PFSK-1 (cell line): ENCODE data around the gene INHBB.

Experiments used
- FOXP2 ChIP-seq: optimal IDR thresholded peaks from 2 replicates; pipeline ENCODE3; 2011; ENCODE audit warnings: borderline replicate concordance, control low read depth, inconsistent platforms; ENCODE audit not compliant: insufficient read depth; ENCODE audit errors: extremely low read length, extremely low read depth
- POLR2AphosphoS5 ChIP-seq: IDR thresholded peaks from 2 replicates; pipeline ENCODE4 v1.6.1; 2012; ENCODE audit warnings: low read depth, mild to moderate bottlenecking, control low read depth, low read length, moderate library complexity
- REST ChIP-seq, 2 experiments: IDR thresholded peaks; 2 replicates each; pipeline versions ENCODE4 v1.6.1 to v1.8.0; 2011 to 2012; ENCODE audit warnings: low read depth in 2 of 2, low read length in 2 of 2, control low read depth in 1 of 2, inconsistent platforms in 1 of 2, mild to moderate bottlenecking in 1 of 2, moderate library complexity in 1 of 2; ENCODE audit not compliant: insufficient read depth in 1 of 2
- SIN3A ChIP-seq: IDR thresholded peaks from 2 replicates; pipeline ENCODE4 v1.6.1; 2012; ENCODE audit warnings: mild to moderate bottlenecking, low read length, moderate library complexity, borderline replicate concordance; ENCODE audit not compliant: insufficient read depth
- TAF1 ChIP-seq: IDR thresholded peaks from 2 replicates; pipeline ENCODE4 v1.6.1; 2012; ENCODE audit warnings: low read length, control low read depth, borderline replicate concordance; ENCODE audit not compliant: insufficient read depth

The INHBB gene

DNA sequence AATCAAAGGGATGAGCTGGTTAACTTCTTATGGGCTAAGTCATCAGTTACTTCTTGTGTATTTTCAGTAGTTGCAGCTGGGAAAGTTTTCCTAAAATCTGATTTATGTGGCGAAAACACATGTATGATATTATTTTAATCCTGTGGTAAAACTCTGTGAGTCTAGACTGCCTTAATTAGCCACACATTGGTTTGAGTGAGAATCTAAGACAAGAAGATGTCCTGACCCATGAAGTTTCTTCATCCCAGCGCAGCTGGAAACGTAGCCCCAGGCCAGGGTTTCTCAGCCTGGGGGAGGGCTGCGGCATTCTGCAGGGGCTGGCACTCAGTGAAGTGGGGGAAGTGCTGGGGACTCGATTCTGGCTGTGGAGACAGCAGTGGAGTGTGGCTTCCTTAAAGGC is 44.7 kb upstream of the INHBB start:
- no peak for TF ChIP-seq REST (IDR thresholded peaks at IDR 0.05; ENCODE audit: insufficient read depth in 1 of 2, low read depth in 2 of 2, low read length in 2 of 2)
- TF ChIP-seq TAF1 = no peak
- no peak for TF ChIP-seq FOXP2
- no peak for TF ChIP-seq POLR2AphosphoS5
- TF ChIP-seq SIN3A = no peak

GRCh38 chr2:120302301-120302700 is 43.6 kb upstream of the INHBB start:
- TF ChIP-seq FOXP2 = no peak
- TF ChIP-seq TAF1 = no peak
- no peak for TF ChIP-seq POLR2AphosphoS5
- TF ChIP-seq REST (IDR thresholded peaks at IDR 0.05; ENCODE audit: insufficient read depth in 1 of 2, low read depth in 2 of 2, low read length in 2 of 2) = no peak
- no peak for TF ChIP-seq SIN3A

DNA sequence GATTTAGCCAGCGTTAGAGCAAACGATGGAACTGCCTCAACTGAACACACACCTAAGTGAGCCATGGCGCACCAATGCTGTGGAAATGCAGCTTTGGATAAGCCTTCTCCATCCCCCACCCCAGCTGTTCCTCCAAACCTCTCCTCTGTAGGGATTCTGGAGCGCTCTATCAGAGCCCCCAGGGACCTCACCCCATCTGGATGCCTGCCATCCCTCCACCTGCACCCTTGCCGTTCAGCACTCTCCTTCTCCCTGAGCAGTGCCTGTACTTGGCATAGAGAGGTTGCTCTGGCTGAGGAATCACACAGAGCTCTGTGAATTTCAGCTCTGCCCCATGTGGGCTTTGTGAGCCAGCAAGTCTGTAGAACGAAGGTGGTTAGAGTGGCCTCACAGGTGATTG is 42.8 kb upstream of the INHBB start:
- no peak for TF ChIP-seq SIN3A
- no peak for TF ChIP-seq TAF1
- no peak for TF ChIP-seq FOXP2
- TF ChIP-seq POLR2AphosphoS5 = no peak
- no peak for TF ChIP-seq REST (IDR thresholded peaks at IDR 0.05; ENCODE audit: insufficient read depth in 1 of 2, low read depth in 2 of 2, low read length in 2 of 2)

DNA sequence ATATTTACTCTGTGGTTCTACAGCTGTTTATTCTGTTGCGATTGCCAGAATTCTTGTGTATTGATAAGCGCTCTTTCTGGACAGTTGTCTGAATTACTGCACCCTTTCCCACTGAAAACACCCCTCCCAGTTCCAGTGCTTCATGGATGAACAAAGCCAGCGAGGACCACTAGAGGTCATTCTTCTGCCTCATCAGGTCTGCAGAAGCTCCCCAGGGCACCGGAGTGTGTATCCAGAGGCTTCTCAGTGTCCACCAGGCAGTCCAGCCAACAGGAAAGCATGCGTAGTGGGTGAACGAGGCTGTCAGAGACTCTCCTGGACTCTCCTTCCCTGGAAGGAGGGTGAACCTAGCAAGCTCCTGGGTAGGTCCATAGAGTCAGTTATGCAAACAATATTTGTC is 40.6 kb upstream of the INHBB start:
- no peak for TF ChIP-seq REST (IDR thresholded peaks at IDR 0.05; ENCODE audit: insufficient read depth in 1 of 2, low read depth in 2 of 2, low read length in 2 of 2)
- no peak for TF ChIP-seq SIN3A
- no peak for TF ChIP-seq FOXP2
- no peak for TF ChIP-seq TAF1
- TF ChIP-seq POLR2AphosphoS5 = no peak

DNA sequence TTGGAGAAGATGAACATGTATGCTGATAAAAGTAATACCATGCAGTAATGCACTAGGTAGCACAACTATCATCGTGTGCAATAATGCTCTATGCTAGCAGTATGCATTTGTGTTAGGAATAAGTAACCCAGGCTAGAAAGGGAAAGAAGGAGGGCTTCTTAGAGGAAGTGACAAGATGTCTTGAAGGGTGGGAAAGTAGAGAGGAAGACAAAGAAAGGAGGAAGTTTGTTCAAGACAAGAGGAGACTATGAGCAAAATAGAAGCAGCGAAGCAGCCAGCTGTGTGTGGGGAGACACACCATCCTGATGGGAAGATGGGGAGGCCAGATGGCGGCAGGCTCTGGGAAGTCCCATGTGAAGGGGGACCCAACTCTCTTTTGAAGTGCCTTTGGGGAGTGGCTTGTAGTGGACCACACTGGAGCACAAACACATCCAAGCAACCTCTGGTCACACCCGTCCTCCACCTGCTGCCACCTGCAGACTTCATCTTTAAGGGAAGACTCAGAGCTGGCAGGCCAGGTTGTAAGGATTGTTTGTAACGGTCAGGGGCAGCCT is 39.9 kb upstream of the INHBB start:
- TF ChIP-seq TAF1 (no peak), SIN3A (no peak), FOXP2 (no peak), POLR2AphosphoS5 (no peak), REST (IDR thresholded peaks at IDR 0.05; ENCODE audit: insufficient read depth in 1 of 2, low read depth in 2 of 2, low read length in 2 of 2) (no peak)
